GM18507 (cell line): ENCODE data around the gene SPTBN1.
"Not testable (repeated sequence)": the region's sequence is repeated elsewhere in the genome, so short reads cannot be mapped to it uniquely, and the experiment has no call there.

ENCODE experiments used
- DNase-seq: peaks from one replicate; pipeline ENCODE4 v3.0.0; 2011; ENCODE audit warnings: low read depth; ENCODE audit not compliant: insufficient read length; ENCODE audit errors: extremely low spot score
- FAIRE-seq: peaks from 2 replicates; lab custom pipeline; 2011; peaks lifted over from hg19 to GRCh38; lab: Jason Lieb, UNC

The SPTBN1 gene

GRCh38 chr2:54519841-54520459 lies 63.8 kb downstream of the SPTBN1 start:
- DNase-seq (no peak), FAIRE-seq (no peak)

GRCh38 chr2:54520687-54521086 lies 64.6 kb downstream of the SPTBN1 start:
- FAIRE-seq (no peak), DNase-seq (no peak)

- DNase-seq (peak; percentile 58), FAIRE-seq (peak; percentile 85)
These were observed 66.6 kb downstream of the SPTBN1 start for GRCh38 chr2:54522624-54523281.

GRCh38 chr2:54523324-54523959 lies 67.3 kb downstream of the SPTBN1 start:
- FAIRE-seq = no peak

GRCh38 chr2:54524226-54524991 lies 68.3 kb downstream of the SPTBN1 start:
- FAIRE-seq (peak; percentile 80), DNase-seq (no peak)

More at GRCh38 chr2:54523324-54523959, 67.3 kb downstream of the SPTBN1 start:
- no peak for DNase-seq

GRCh38 chr2:54525321-54525720 lies 69.2 kb downstream of the SPTBN1 start:
- FAIRE-seq = no peak

GRCh38 chr2:54526226-54526879 lies 70.2 kb downstream of the SPTBN1 start:
- DNase-seq (no peak), FAIRE-seq (no peak)

More at GRCh38 chr2:54525321-54525720, 69.2 kb downstream of the SPTBN1 start:
- DNase-seq = no peak

GRCh38 chr2:54528311-54528955 lies 72.3 kb downstream of the SPTBN1 start:
- no peak for FAIRE-seq
- DNase-seq = no peak

GRCh38 chr2:54529518-54529917 lies 73.4 kb downstream of the SPTBN1 start:
- FAIRE-seq, DNase-seq: not testable (repeated sequence)

GRCh38 chr2:54529935-54530334 lies 73.8 kb downstream of the SPTBN1 start:
- DNase-seq (no peak), FAIRE-seq (peak; percentile 33)

- FAIRE-seq = no peak
- no peak for DNase-seq
These were observed 75.4 kb downstream of the SPTBN1 start for GRCh38 chr2:54531558-54531957.

- FAIRE-seq (no peak), DNase-seq (no peak)
These were observed 78.1 kb downstream of the SPTBN1 start for GRCh38 chr2:54534221-54534620.

- DNase-seq (no peak), FAIRE-seq (no peak)
These were observed 78.5 kb downstream of the SPTBN1 start for GRCh38 chr2:54534625-54535024.

- DNase-seq = no peak
- no peak for FAIRE-seq
These were observed 79.6 kb downstream of the SPTBN1 start for GRCh38 chr2:54535599-54536195.

- DNase-seq (no peak), FAIRE-seq (no peak)
These were observed 80.6 kb downstream of the SPTBN1 start for GRCh38 chr2:54536720-54537119.

- no peak for FAIRE-seq
These were observed 82.4 kb downstream of the SPTBN1 start for GRCh38 chr2:54538537-54538936.

GRCh38 chr2:54539683-54540082 lies 83.6 kb downstream of the SPTBN1 start:
- DNase-seq (no peak), FAIRE-seq (no peak)

More at GRCh38 chr2:54538537-54538936, 82.4 kb downstream of the SPTBN1 start:
- no peak for DNase-seq

- FAIRE-seq = no peak
- DNase-seq = no peak
These were observed 84.1 kb downstream of the SPTBN1 start for GRCh38 chr2:54540194-54540593.

GRCh38 chr2:54541995-54542394 lies 85.9 kb downstream of the SPTBN1 start:
- FAIRE-seq (no peak), DNase-seq (no peak)
